HG03064 (cell line): ENCODE measurements around the gene FGD5.

ENCODE experiments used
- ATAC-seq: cut with Tn5 transposase; IDR thresholded peaks from one replicate; pipeline ENCODE4 v1.9.1; 2021; ENCODE audit warnings: low read depth; ENCODE audit not compliant: unreplicated experiment

FGD5 gene

DNA sequence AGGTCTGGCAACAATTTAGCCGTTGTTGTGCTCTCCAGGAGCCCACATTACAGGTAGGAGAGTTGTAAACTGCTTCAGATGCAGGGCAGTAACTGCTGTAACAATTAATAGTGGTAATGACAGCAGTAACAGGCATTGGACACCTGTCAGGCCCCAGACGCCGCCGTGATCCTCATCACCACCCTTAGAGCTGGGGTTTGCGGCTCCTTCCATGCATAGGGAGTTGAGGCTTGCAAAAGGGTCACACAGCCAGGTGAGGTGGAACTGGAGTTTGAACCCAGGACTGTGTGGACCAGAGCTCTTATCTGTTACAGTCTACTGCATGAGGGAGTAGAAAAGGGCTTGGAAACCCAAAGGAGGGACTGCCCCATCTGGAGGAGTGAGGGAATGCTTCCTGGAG lies 101.8 kb downstream of the FGD5 start:
- ATAC-seq = no peak

DNA sequence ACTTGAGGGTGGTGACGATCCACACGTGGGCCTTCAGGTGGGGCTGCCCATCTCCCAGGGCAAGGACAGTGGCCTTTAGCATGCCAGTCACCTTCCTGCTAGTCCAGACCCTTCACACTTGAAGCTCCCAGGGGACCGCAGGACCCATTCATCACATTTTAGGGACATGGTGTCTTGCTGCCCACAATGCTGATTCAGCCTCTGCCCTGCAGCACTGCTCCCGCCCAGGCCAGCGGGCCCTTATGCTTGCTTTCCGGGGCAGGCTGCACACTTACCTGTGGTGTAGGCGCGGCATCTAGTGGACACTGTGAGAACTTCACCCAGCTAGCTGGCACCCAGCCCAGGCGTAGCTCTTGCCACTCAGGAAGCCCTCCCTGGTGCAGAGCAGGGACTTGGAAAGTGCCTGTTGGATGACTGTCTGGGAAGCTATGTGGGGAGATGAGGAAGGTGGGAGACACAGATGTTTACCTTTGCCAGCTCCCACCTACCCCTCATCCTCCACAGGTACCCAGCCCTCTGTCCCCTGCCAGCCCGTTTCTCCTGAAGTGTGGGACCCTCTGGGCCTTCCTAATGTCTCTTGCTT lies 102.4 kb downstream of the FGD5 start:
- ATAC-seq = no peak

DNA sequence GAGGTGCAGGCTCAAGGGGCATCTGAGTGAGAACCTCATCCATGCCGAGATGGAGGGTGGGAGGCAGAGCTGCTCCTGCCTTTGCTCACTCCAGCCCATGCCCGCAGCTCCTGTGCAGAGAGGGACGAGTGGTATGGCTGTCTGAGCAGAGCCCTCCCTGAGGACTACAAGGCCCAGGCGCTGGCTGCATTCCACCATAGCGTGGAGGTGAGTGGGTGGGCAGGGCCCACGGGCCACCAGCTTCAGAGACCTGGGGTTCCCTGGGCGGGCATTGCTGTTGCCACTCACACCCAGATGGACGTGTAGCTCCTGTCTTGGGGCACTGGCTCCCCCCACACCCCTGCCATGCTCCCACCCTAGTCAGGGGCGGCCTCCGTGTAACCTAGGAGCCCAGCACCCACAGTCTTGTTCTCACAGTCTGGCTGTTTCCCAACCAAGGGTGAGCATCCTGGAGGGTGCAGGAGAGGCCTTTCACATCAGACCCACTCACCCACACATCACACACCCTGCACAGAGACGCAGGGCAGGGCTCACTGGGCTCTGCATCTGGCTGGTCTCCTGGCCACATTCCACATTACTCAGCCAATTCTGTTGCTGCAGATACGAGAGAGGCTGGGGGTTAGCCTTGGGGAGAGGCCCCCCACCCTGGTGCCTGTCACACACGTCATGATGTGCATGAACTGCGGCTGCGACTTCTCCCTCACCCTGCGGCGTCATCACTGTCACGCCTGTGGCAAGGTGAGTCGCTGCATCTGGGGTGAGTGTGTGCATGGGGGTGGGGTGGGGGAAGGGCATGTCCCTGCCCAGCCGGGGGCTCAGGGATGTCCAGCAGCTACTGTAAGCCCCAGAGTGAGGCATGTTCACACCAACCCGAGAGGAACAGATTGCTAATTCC lies 103.3 kb downstream of the FGD5 start:
- ATAC-seq = no peak

DNA sequence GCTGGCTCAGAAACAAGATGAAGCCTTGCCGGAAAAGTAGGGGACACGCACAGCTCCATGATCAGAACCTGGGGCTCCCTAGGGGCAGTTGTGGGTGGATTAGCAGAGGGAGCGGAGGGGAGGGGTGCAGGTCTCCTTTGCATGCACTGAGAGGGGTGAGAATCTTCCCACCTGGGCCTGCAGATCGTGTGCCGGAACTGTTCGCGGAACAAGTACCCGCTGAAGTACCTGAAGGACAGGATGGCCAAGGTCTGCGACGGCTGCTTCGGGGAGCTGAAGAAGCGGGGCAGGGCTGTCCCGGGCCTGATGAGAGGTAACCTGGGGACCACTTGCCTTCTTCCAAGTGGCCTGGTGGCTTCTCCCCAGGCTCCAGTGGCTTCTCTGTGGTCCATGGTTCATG lies 104.1 kb downstream of the FGD5 start:
- no peak for ATAC-seq

DNA sequence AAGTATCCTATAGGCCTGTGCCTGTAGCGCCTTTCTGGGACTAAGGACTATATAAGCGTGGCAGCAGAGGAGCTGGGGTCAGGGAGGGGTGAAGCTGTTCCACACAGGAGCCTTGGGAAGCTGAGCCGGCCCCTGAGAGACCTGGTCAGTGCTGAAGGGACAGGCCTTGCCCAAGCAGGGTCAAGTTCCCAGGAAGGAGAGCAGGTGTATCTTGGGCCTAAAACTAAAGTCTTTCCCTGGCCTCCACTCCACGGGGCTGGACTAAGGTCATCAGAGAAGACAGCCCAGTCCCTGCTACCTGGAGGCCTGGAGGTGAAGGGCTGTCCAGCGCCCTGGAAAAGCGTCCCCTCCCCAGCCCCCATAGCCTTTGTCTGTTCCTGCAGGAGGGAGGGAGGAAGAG lies 104.7 kb downstream of the FGD5 start:
- ATAC-seq = no peak

DNA sequence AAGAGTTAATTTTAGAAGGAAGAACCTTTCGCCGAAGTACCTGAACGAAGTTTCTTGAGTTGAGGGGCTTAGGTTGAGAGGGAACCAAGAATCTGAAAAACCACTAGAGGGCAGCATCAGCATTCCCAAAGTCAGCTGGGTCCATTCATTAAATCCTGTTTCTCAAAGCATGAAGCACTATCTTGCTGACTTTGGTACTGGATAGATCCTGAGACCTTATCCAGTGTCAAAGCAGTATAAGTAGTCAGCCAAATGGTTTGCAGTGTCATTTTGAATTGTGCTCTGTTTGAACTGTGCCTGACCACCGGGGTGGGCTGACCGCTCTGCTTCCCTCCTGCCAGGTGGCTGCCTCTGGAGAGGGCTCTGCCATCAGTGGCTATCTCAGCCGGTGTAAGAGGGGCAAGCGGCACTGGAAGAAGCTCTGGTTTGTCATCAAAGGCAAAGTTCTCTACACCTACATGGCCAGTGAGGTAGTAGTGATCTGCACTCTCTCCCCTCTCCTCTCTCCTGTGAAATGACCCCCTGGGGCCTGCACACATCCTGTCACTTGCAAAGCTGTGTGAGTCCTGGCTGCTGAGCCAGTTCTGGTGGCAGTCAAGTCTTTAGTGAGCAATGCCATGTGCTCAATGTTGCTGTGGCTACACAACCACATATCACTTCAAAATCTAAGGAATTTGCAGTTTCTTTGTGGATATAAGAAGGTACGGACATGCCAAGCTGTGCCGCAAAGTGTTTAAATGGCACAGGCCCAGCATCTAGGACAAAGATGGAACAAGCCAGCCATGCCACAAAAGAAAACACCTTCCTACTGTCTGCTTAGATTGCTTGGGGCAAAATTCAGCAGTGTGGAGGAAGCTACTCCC lies 107.2 kb downstream of the FGD5 start:
- ATAC-seq = no peak

DNA sequence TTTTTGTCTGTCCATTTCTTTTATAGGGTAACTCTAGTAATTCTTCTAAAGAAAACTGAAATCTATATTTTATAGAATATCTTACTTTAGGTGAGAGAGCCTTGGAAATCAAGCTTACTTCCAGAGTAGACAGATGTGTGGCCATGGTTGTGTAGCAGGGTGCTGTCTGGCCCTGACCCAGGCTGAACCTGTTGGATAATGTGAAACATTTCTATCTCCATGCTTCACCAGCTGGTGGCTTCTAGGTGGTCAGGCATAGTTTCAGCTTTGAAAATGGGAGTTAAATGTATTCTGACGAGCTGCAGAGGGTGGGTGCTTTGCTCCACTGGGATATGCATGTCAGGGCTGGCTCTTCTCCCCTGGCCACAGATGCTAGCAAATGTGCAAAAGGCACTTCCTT lies 107.8 kb downstream of the FGD5 start:
- no peak for ATAC-seq

DNA sequence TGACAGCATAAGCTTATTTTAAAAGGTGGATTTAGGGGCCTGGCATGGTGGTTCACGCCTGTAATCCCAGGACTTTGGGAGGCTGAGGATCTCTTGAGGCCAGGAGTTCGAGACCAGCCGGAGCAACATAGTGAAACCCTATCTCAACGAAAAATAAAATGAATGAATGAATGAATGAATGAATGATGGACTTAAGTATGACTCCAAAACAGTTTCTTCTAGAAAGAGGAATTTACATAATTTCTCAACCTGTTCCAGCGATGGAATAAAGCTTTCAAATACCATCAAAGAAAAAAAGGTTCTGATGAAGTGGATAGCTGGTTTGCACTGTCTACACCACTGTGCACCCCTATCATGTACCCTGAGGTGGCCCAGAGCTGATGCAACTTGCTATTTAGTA lies 108.5 kb downstream of the FGD5 start:
- ATAC-seq = no peak

DNA sequence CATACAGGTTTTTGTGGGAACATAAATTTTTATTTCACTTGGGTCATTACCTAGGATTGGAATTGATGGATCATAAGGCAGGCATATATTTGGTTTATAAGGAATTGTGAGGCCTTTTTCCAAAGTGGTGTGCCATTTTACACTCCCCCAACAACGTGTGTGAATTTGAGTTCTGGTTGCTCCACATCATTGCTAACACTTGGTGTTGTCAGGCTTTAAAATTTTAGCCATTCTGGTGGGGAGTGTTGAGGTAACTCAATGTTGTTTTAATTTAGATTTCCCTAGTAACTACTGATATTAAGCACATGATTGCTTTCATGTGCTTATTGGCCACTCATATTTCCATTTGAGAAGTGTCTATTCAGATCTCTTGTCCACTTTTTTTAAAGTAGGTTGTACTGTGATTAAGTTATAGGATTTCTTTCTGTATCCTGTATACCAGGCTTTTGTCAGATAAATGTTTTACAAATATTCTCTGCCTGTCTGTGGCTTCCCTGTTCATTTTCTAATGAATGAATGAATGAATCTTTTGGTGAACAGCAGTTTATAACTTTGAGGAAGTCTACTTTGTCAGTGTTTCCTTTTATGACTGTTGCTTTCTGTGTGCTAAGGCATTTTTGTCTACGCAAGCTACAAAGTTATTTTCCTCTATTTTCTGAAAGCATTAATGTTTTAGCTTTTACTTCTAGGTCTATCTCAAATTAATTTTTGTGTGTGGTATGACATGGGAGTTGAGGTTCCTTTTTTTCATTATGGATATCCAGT lies 110.7 kb downstream of the FGD5 start:
- no peak for ATAC-seq

DNA sequence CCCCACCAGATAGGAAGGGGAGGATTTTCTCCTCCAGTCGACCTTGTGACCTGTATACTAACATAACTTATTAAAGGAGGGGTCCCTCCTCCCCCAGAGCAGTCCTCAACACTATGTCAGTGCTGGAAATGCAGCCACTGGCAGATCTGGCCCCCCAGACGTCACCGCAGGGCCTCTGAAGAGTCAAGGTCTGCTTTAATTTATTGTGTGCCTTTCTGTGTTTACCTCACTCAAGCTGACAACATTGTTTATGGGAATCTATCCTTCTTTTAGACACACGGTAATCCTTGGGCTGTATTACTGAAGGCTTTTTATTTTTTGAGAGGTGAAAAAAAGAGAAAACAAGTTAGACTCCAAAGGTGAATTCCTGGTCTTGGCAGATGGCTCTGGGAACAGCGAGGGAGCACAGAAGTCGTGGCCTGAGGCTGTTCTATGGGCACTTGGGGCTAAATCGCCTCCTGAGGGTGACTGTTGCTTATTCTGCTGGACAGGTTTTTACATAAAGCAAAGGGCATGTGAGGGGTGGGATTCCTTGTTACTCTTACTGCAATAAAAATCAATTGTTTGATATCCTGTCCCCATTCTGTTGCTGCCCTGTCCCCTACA lies 115.2 kb downstream of the FGD5 start:
- ATAC-seq = no peak

DNA sequence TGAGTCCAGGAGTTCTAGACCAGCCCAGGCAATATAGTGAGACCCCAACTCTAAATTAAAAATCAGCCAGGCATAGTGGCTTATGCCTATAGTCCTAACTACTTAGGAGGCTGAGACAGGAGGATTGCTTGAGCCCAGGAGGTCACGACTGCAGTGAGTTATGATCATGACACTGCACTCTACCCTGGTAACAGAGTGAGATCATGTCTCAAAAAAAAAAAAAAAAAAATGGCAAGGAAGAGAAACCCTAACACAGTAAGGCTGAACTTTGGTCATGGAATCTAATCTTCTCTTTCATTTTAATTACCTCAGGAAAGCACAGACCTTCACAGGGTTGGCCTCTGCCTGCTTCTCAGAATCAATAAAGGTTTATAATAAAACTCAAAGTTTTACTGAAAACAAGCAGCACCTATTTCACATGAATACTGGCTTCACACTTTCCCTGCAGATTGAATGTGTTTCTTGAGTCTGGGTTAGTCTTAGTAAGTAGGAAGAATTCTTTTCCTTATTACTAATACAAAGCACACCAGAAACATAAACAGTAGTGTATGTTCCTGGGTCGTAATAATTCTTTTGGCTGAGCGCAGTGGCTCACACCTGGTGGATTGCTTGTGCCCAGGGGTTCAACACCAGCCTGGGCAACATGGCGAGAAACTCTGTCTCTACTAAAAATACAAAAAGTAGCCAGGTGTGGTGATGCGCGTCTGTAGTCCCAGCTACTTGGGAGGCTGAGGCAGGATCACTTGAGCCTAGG lies 117.0 kb downstream of the FGD5 start:
- no peak for ATAC-seq

DNA sequence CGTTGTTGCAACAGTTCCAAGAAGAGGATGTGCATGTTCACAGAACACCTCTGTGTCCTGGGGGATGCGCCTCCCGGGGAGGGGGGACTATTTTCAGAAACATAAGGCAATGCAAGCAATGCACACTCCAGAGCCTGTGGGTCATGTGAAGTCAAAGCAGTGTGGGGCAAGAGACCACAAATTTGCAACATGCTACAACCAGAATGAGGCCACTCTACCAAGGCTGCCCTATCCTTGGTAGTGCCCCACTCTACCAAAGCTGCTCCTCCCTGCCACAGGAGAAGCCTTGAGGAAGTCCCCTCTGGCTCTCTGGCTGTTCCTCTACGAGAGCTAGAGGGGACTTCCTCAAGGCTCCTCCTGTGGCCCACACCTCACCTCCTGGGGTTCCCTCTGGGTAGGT lies 120.2 kb downstream of the FGD5 start:
- no peak for ATAC-seq

DNA sequence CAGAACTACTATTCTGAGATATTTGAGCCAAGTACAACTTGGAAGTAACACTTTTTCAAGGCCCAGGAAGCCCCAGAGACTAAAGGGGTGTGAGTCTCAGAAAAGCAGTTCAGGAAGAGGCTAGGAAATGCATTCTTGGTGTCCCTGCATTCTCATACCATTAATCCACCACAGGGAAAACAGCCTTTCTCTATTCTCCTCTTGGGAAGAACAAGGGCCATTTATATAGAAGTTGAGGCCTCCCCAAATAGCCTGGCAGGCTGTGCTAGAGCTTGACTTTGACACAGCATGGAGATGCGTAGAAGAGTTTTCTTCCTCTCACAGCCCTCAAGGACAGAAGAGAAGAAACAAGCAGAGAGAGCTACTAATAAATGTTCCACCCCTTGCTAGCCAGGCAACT lies 123.1 kb downstream of the FGD5 start:
- no peak for ATAC-seq

DNA sequence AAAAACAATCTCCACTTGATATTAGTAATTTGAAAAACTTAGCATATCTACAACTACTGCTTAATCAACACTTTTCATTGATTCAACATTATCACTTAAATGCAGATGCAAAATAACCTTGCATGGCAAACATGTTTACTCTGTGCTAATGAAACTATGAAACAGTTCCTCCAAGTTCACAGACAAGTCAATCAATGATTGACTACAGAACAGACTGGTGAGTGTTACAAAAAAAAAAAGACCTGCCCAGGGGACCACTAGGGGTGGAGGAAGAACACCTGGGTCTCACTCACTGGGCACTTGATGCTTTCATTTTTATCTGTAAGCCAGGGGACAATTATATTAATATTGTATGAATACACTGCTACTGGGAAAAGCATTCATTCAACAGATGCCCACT lies 124.3 kb downstream of the FGD5 start:
- no peak for ATAC-seq

DNA sequence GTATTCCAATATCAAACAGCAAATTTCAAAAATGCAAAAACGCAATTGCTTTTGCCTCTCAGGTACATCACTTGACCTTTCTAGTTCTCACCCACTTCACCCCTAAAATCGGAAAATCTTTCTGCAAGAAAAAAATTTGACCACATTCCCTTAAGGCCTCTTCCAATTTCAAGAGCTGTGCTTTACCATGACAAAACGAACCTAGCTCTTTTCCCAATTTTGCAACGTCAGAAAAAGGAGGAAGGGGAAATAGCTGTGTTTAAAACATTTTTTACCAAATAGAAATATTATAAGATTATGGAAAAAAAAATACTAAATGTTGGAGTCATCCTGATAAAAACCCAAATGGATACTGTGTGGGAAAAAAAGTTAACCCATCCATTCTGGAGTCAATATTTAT lies 127.5 kb downstream of the FGD5 start:
- no peak for ATAC-seq

DNA sequence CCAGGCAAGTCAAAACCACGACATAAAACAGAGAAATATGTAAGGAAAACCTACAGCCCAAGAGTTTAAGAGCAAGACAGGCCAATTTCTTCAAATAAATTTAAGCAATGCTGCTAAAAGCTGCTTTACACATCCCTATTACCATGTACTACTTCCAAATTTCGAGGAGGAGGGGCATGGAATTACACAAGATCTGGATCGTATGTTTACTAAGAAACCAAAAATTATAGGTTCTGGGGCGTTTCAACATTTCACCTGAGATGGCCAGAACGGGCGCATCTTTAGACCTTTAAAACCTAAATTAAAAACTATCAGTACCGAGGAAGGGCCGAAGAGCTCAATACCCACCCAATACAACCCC lies 128.0 kb downstream of the FGD5 start:
- no peak for ATAC-seq

DNA sequence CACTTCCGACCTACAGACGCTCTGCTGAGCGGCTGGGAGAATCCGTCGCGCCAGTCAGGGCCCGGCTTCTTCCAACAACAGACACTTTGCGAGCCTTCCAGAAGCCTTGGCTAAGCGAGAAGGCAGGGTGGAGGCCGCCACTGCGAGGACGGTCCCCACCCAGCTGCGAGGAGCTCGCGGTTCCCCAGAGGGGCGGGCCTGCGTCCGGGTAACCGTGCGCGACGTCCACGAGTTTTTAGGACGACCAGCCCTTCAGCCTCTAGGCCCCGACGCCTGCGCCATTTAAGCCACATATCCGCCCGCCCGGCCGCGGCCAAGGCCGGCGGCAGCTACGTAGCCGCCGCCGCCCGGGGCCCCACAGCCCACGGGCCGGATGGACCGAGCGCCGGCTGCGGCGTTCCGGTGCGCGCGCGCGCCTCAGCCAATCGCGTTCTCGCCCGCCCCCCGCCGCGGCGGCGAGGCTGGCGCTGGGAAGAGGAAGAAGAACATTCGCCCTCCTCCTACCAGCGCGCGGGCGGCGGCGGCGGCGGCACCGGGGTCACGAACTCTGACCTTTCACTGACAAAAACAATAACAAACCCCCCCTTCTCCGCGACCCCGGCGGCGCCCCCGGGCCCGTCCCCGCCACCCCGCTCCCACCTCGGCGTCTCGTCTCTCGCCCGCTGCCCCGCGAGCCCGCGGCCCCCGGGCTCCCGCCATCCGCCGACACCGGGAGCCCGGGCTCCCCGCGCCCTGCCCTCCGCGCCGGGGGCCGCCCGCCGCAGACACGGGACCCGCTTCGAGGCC lies 128.5 kb downstream of the FGD5 start, which contains the start of gene NR2C2:
NR2C2 (plus strand) TSS at position 484 of the 786 bp plus-strand sequence. CDS start 56,332 bp downstream, outside the sequence.
- ATAC-seq = peak; percentile 53

DNA sequence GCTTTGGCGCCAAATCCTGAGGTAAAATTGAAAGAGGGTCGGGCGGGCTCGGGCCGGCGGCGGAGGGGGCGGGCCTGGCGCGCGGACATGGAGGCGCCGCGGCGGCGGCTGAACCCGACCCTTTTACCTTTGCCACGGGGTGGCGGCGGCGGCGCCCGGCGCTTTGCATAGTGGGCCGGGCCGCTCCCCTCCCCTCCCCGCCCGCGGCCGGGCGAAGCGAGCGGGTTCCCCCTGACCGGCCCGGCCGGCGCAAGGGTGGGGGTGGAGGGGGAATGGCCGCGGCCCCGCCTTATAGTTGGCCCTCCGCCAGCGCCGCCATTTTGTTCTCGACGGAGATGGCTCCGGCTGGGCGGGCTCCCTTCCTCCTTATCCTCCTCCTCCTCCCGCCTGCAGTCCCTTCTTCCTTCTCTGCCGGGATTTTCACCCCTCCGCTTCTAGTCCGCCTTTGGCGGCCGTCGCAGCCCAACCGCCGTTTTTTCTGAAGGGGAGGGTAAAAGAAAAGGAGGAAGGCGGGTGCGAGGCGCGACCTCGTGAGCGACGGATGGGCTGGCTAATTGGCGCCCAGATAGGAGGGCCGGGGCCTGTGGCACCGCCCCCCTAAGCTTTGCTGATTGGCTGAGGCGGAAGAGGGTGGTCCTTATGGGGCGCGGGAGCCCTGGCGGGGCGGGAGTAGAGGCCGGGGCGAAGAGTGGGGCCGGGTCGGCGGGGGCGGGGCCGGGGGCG lies 129.3 kb downstream of the FGD5 start:
- ATAC-seq = peak; percentile 72
